ENCODE results near the gene DNM3. TPM values are rescaled to one million over a fixed set of nuclear protein-coding genes. Genes with fewer than 3 reads are reported as not detected.

The DNM3 gene
- total RNA-seq, 1 experiment from 2014 or later = 0.71 TPM

GRCh38 chr1:172125812-172126430, 284.6 kb downstream of the DNM3 start:
- no peak for DNase-seq (ENCODE audit: low spot score)
- BruUV-seq (replicated peaks) = no TSS peak
- H3K27ac ChIP-seq (ENCODE audit: low read depth, low read length, poor library complexity, severe bottlenecking) = no peak overlapping the region
- ChIA-PET CTCF (interaction anchor here (0.6 kb wide), 1 partner anchor 55 kb away, joined by 3 read pairs; no protein-coding TSS in a partner anchor), POLR2A (ENCODE audit: low non-redundant PET) (no interaction called here)
- no peaks in the 10 kb centered on the region for H3K27me3 ChIP-seq (replicated peaks; ENCODE audit: insufficient read depth, low read depth, low read length, poor library complexity)
- peaks cover 20% of the 10 kb centered on the region for H3K4me1 ChIP-seq (ENCODE audit: insufficient read depth, low read length, poor library complexity, severe bottlenecking)
- TF ChIP-seq EZH2 (IDR thresholded peaks at IDR 0.05; ENCODE audit: borderline replicate concordance, low read depth, low read length, poor library complexity, severe bottlenecking) = no peak
- TF ChIP-seq CTCF (conservative IDR thresholded peaks at IDR 0.05; ENCODE audit: low read depth, low read length) = no peak
- H3K36me3 ChIP-seq (ENCODE audit: insufficient read depth, low read length, poor library complexity, severe bottlenecking) = no peaks in the 10 kb centered on the region
- H3K4me3 ChIP-seq (ENCODE audit: low read depth, low read length, poor library complexity, severe bottlenecking) = no peak overlapping the region
- intact Hi-C loops (cut with micrococcal nuclease; ENCODE audit: unreplicated experiment) = no loop called here
- no peaks in the 10 kb centered on the region for H3K9me3 ChIP-seq (ENCODE audit: low read depth, low read length, poor library complexity, severe bottlenecking)

- POLR2A ChIA-PET (ENCODE audit: low non-redundant PET) = no interaction called here
- no peaks in the 10 kb centered on the region for H3K27me3 ChIP-seq (replicated peaks; ENCODE audit: insufficient read depth, low read depth, low read length, poor library complexity)
- TF ChIP-seq CTCF (conservative IDR thresholded peaks at IDR 0.05; ENCODE audit: low read depth, low read length) (no peak), EZH2 (IDR thresholded peaks at IDR 0.05; ENCODE audit: borderline replicate concordance, low read depth, low read length, poor library complexity, severe bottlenecking) (no peak)
Observed at GRCh38 chr1:172132836-172133235, 291.5 kb downstream of the DNM3 start.

GRCh38 chr1:172134087-172134731, 292.9 kb downstream of the DNM3 start:
- POLR2A ChIA-PET (ENCODE audit: low non-redundant PET) = no interaction called here

More at GRCh38 chr1:172132836-172133235, 291.5 kb downstream of the DNM3 start:
- Histone ChIP-seq H3K36me3 (ENCODE audit: insufficient read depth, low read length, poor library complexity, severe bottlenecking) (no peaks in the 10 kb centered on the region), H3K4me1 (ENCODE audit: insufficient read depth, low read length, poor library complexity, severe bottlenecking) (peaks cover 3% of the 10 kb centered on the region), H3K9me3 (ENCODE audit: low read depth, low read length, poor library complexity, severe bottlenecking) (no peaks in the 10 kb centered on the region), H3K27ac (ENCODE audit: low read depth, low read length, poor library complexity, severe bottlenecking) (no peak overlapping the region), H3K4me3 (ENCODE audit: low read depth, low read length, poor library complexity, severe bottlenecking) (no peak overlapping the region)
- no TSS peak for BruUV-seq (replicated peaks)
- no peak for DNase-seq (ENCODE audit: low spot score)
- CTCF ChIA-PET = no interaction called here
- intact Hi-C loops (cut with micrococcal nuclease; ENCODE audit: unreplicated experiment) = no loop called here

More at GRCh38 chr1:172134087-172134731, 292.9 kb downstream of the DNM3 start:
- peaks cover 3% of the 10 kb centered on the region for H3K36me3 ChIP-seq (ENCODE audit: insufficient read depth, low read length, poor library complexity, severe bottlenecking)
- no peaks in the 10 kb centered on the region for H3K27me3 ChIP-seq (replicated peaks; ENCODE audit: insufficient read depth, low read depth, low read length, poor library complexity)
- no peak overlapping the region for H3K4me3 ChIP-seq (ENCODE audit: low read depth, low read length, poor library complexity, severe bottlenecking)
- intact Hi-C loops (cut with micrococcal nuclease; ENCODE audit: unreplicated experiment) = no loop called here
- H3K9me3 ChIP-seq (ENCODE audit: low read depth, low read length, poor library complexity, severe bottlenecking) = no peaks in the 10 kb centered on the region
- no peak for TF ChIP-seq CTCF (conservative IDR thresholded peaks at IDR 0.05; ENCODE audit: low read depth, low read length)
- TF ChIP-seq EZH2 (IDR thresholded peaks at IDR 0.05; ENCODE audit: borderline replicate concordance, low read depth, low read length, poor library complexity, severe bottlenecking) = no peak
- peaks cover 9% of the 10 kb centered on the region for H3K4me1 ChIP-seq (ENCODE audit: insufficient read depth, low read length, poor library complexity, severe bottlenecking)
- CTCF ChIA-PET = no interaction called here
- no TSS peak for BruUV-seq (replicated peaks)
- no peak overlapping the region for H3K27ac ChIP-seq (ENCODE audit: low read depth, low read length, poor library complexity, severe bottlenecking)
- no peak for DNase-seq (ENCODE audit: low spot score)

All from A673 (cell line).